Dedifferentiated amniotic fluid mesenchymal stem cell (primary cell): ENCODE data around the gene WDR35.
"Not testable (repeated sequence)": the region's sequence is repeated elsewhere in the genome, so short reads cannot be mapped to it uniquely, and the experiment has no call there.

Source experiments
- DNase-seq: peaks from one replicate; pipeline ENCODE4 v3.0.0-alpha.2; 2016; ENCODE audit errors: extremely low spot score

WDR35 gene

GRCh38 chr2:19942199-19942598 lies 47.7 kb downstream of the WDR35 start:
- no peak for DNase-seq

GRCh38 chr2:19937004-19937403 lies 52.9 kb downstream of the WDR35 start:
- no peak for DNase-seq

- DNase-seq = no peak
Observed at GRCh38 chr2:19936203-19936602, 53.7 kb downstream of the WDR35 start.

- peak; percentile 68 for DNase-seq
Observed at GRCh38 chr2:19933351-19933981, 56.4 kb downstream of the WDR35 start.

GRCh38 chr2:19932928-19933327 lies 57.0 kb downstream of the WDR35 start:
- DNase-seq = no peak

GRCh38 chr2:19929226-19929625 lies 60.7 kb downstream of the WDR35 start:
- no peak for DNase-seq

GRCh38 chr2:19927816-19928215 lies 62.1 kb downstream of the WDR35 start:
- DNase-seq = not testable (repeated sequence)

- DNase-seq = not testable (repeated sequence)
Observed at GRCh38 chr2:19924526-19924925, 65.4 kb downstream of the WDR35 start.

GRCh38 chr2:19922188-19922587 lies 67.7 kb downstream of the WDR35 start:
- DNase-seq = not testable (repeated sequence)

GRCh38 chr2:19916385-19916950 lies 73.4 kb downstream of the WDR35 start:
- no peak for DNase-seq

- DNase-seq = no peak
Observed at GRCh38 chr2:19914266-19914975, 75.5 kb downstream of the WDR35 start.

GRCh38 chr2:19911808-19912509 lies 77.9 kb downstream of the WDR35 start:
- peak; percentile 79 for DNase-seq

GRCh38 chr2:19902216-19902740 lies 87.6 kb downstream of the WDR35 start:
- no peak for DNase-seq

- peak; percentile 93 for DNase-seq
Observed at GRCh38 chr2:19901442-19902215, 88.3 kb downstream of the WDR35 start, which contains the start of gene TTC32. Gene TTC32 (minus strand): TSS chr2:19901983. CDS start chr2:19901854, 129 bp downstream.

- DNase-seq = no peak
Observed at GRCh38 chr2:19900931-19901441, 88.9 kb downstream of the WDR35 start.

- DNase-seq = no peak
Observed at GRCh38 chr2:19899985-19900930, 89.6 kb downstream of the WDR35 start.

- DNase-seq = no peak
Observed at GRCh38 chr2:19898592-19899329, 91.1 kb downstream of the WDR35 start.

- DNase-seq = no peak
Observed at GRCh38 chr2:19897623-19898245, 92.2 kb downstream of the WDR35 start.

GRCh38 chr2:19895535-19895934 lies 94.4 kb downstream of the WDR35 start:
- no peak for DNase-seq
